Endothelial cell of umbilical vein (primary cell): ENCODE data around the gene PTGR3. TPM values are rescaled to one million over a fixed set of nuclear protein-coding genes. Genes with fewer than 3 reads are reported as not detected.

Experiments used
- BruUV-seq: library from RNA; stranded (reverse); fragments of 400-500 nt; replicated peaks from 2 replicates; lab custom pipeline; 2021; lab: Mats Ljungman, UMichigan
- CTCF ChIA-PET: fragments of 300-600, 350-600 bp; sonication (Branson Sonifier 250); formaldehyde crosslinking; loops from one replicate; lab custom pipeline; 2021; ENCODE audit warnings: antibody characterized with exemption, inconsistent platforms; lab: Charles Lee
- POLR2A ChIA-PET: fragments of 300-600, 350-600 bp; sonication (Branson Sonifier 250); formaldehyde crosslinking; loops from one replicate; lab custom pipeline; 2021; ENCODE audit warnings: antibody characterized with exemption, inconsistent platforms; lab: Charles Lee
- DNase-seq: peaks from one replicate; pipeline ENCODE4 v3.0.0-alpha.2; 2011; ENCODE audit warnings: low read depth, low spot score
- FAIRE-seq: peaks from 2 replicates; lab custom pipeline; 2011; peaks lifted over from hg19 to GRCh38; lab: Jason Lieb, UNC
- H2AFZ ChIP-seq: 2 replicates; pipeline ENCODE4 v1.6.0; 2012; ENCODE audit warnings: low read depth, low read length, control low read depth, inconsistent platforms
- H3K27ac ChIP-seq: 2 replicates; pipeline ENCODE4 v1.5.1; 2011; ENCODE audit warnings: low read depth, mild to moderate bottlenecking, control low read depth, low read length, moderate library complexity; ENCODE audit not compliant: insufficient read depth
- H3K27me3 ChIP-seq, 2 experiments: 2 replicates each; pipeline versions ENCODE4 v1.6.0 to v1.6.1; 2011; ENCODE audit warnings: low read length in 2 of 2, mixed read lengths in 1 of 2; ENCODE audit not compliant: control insufficient read depth in 2 of 2, insufficient read depth in 2 of 2
- H3K36me3 ChIP-seq, 2 experiments: 2 replicates in 1 of 2; 3 replicates in 1 of 2; pipeline ENCODE4 v1.5.1; 2011; ENCODE audit warnings: low read length in 2 of 2, mild to moderate bottlenecking in 1 of 2, moderate library complexity in 1 of 2; ENCODE audit not compliant: control insufficient read depth in 2 of 2, insufficient read depth in 2 of 2; ENCODE audit errors: extremely low read depth in 1 of 2
- H3K4me1 ChIP-seq: 3 replicates; pipeline ENCODE4 v1.5.1; 2011; ENCODE audit warnings: mild to moderate bottlenecking, low read length; ENCODE audit not compliant: control insufficient read depth, insufficient read depth; ENCODE audit errors: extremely low read depth
- H3K4me2 ChIP-seq: 2 replicates; pipeline ENCODE4 v1.6.1; 2011; ENCODE audit warnings: low read length, control low read depth, mixed read lengths; ENCODE audit not compliant: insufficient read depth
- H3K4me3 ChIP-seq, 3 experiments: fragments of 200-600 bp in 1 of 3; sonication (generic), shearing (Covaris generic) in 1 of 3; replicated peaks in 1 of 3; 2 replicates each; pipeline ENCODE4 v1.5.1; 2011 to 2016; ENCODE audit warnings: control low read depth in 3 of 3, low read length in 3 of 3, mild to moderate bottlenecking in 2 of 3, inconsistent platforms in 1 of 3, low read depth in 1 of 3, moderate library complexity in 1 of 3; ENCODE audit not compliant: insufficient read depth in 1 of 3
- H3K79me2 ChIP-seq: 2 replicates; pipeline ENCODE4 v1.6.0; 2012; ENCODE audit warnings: low read length, inconsistent platforms; ENCODE audit not compliant: control insufficient read depth, insufficient read depth
- H3K9ac ChIP-seq: replicated peaks from 2 replicates; pipeline ENCODE3; 2011; ENCODE audit warnings: low read length, control low read depth; ENCODE audit not compliant: insufficient read depth; ENCODE audit errors: extremely low read depth
- H3K9me1 ChIP-seq: replicated peaks from 3 replicates; pipeline ENCODE4 v1.6.0; 2011; ENCODE audit warnings: mild to moderate bottlenecking, low read length; ENCODE audit not compliant: control insufficient read depth, insufficient read depth; ENCODE audit errors: extremely low read depth
- H3K9me3 ChIP-seq: replicated peaks from 2 replicates; pipeline ENCODE4 v1.5.1; 2012; ENCODE audit warnings: low read length, inconsistent platforms; ENCODE audit not compliant: control insufficient read depth, insufficient read depth
- H4K20me1 ChIP-seq: replicated peaks from 2 replicates; pipeline ENCODE3; 2011; ENCODE audit warnings: mild to moderate bottlenecking, low read length; ENCODE audit not compliant: control insufficient read depth, insufficient read depth; ENCODE audit errors: extremely low read depth
- EZH2 ChIP-seq: IDR thresholded peaks from 2 replicates; pipeline ENCODE4 v1.6.1; 2012; ENCODE audit warnings: borderline replicate concordance, low read depth, mild to moderate bottlenecking, moderate library complexity, low read length, inconsistent platforms; ENCODE audit not compliant: severe bottlenecking
- FOS ChIP-seq: IDR thresholded peaks from 2 replicates; pipeline ENCODE4 v1.6.1; 2011; ENCODE audit warnings: mild to moderate bottlenecking, low read length, moderate library complexity, borderline replicate concordance; ENCODE audit not compliant: insufficient read depth
- GATA2 ChIP-seq: IDR thresholded peaks from 2 replicates; pipeline ENCODE4 v1.7.0; 2011; ENCODE audit warnings: low read depth, mild to moderate bottlenecking, moderate library complexity, mixed read lengths, low read length; ENCODE audit not compliant: insufficient read length, insufficient read depth
- JUN ChIP-seq: IDR thresholded peaks from 2 replicates; pipeline ENCODE4 v1.6.1; 2011; ENCODE audit warnings: borderline replicate concordance, low read depth; ENCODE audit not compliant: insufficient read length, insufficient read depth
- MYC ChIP-seq: IDR thresholded peaks from one replicate; pipeline ENCODE4 v1.6.1; 2011; ENCODE audit warnings: mild to moderate bottlenecking, low read depth, low read length
- POLR2A ChIP-seq: IDR thresholded peaks from 2 replicates; pipeline ENCODE4 v1.6.1; 2012; ENCODE audit warnings: low read depth, mild to moderate bottlenecking, control low read depth, low read length
- POLR2AphosphoS5 ChIP-seq: IDR thresholded peaks from 2 replicates; pipeline ENCODE4 v1.6.1; 2012; ENCODE audit warnings: low read depth, mild to moderate bottlenecking, control low read depth, low read length, moderate library complexity; ENCODE audit not compliant: insufficient read depth
- dilution Hi-C: fragments of 300-500 bp; cut with MboI; formaldehyde crosslinking; loops from one replicate; pipeline ENCODE4 v1.15.0; 2019; ENCODE audit warnings: low sequenced_read_pairs; ENCODE audit not compliant: extremely low pct_ligation_motif_present
- intact Hi-C: fragments of 100-400 bp; cut with micrococcal nuclease; formaldehyde crosslinking; loops from one replicate; pipeline ENCODE4 v1.10.0; 2022
- polyA plus RNA-seq, 4 experiments: library from polyadenylated mRNA; depleted of rRNA in 3 of 4; stranded (reverse) in 3 of 4; unstranded in 1 of 4; fragments of >200 nt; gene quantifications; 2 replicates each; pipeline versions ENCODE4 v1.2.1 to v1.2.3, GENCODE V29; 2011 to 2012; ENCODE audit warnings: missing spikeins in 1 of 4
- total RNA-seq: library from RNA; stranded (reverse); gene quantifications from 2 replicates; pipeline ENCODE4 v1.2.3, GENCODE V29; 2021
- TF ChIP-seq, protein P1 (sequence below), 2 donors: IDR thresholded peaks; 1 replicate in 1 of 2; 2 replicates in 1 of 2; pipeline ENCODE4 v1.5.1; 2011; ENCODE audit warnings: low read length in 2 of 2, mild to moderate bottlenecking in 2 of 2, moderate library complexity in 2 of 2, control low read depth in 1 of 2, inconsistent platforms in 1 of 2, low read depth in 1 of 2; ENCODE audit not compliant: insufficient read depth in 1 of 2; ENCODE audit errors: extremely low read depth in 1 of 2
- TF ChIP-seq, protein P2 (sequence below): IDR thresholded peaks from 2 replicates; pipeline ENCODE4 v1.6.1; 2011; ENCODE audit not compliant: insufficient read depth, insufficient read length

PTGR3 gene
- total and polyA plus RNA-seq, 2 donors (not counting 3 experiments of a cell fraction or from before 2014, with no cell fraction given), result 13.9 to 21.9 TPM

DNA sequence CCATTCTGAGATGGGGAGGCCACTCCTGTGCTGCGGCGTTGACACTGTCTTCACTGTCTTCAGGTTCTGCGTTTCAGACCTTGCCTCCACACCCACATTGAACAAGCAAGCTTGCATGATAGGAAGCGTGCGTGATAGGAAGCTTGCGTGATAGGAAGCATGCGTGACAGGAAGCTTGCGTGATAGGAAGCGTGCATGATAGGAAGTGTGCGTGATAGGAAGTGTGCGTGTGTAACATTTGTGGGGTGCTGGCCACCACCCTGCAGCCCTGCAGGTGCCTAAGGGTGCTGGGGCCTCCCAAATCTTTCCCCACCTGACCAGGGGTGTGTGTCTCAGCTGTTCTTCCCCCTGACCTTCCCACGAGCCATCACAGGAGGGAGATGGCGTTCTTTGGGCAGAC is 27.0 kb upstream of the PTGR3 start:
- TF ChIP-seq FOS (no peak), EZH2 (no peak), GATA2 (no peak), POLR2A (no peak), MYC (no peak)
- TF ChIP-seq, protein P1, sequence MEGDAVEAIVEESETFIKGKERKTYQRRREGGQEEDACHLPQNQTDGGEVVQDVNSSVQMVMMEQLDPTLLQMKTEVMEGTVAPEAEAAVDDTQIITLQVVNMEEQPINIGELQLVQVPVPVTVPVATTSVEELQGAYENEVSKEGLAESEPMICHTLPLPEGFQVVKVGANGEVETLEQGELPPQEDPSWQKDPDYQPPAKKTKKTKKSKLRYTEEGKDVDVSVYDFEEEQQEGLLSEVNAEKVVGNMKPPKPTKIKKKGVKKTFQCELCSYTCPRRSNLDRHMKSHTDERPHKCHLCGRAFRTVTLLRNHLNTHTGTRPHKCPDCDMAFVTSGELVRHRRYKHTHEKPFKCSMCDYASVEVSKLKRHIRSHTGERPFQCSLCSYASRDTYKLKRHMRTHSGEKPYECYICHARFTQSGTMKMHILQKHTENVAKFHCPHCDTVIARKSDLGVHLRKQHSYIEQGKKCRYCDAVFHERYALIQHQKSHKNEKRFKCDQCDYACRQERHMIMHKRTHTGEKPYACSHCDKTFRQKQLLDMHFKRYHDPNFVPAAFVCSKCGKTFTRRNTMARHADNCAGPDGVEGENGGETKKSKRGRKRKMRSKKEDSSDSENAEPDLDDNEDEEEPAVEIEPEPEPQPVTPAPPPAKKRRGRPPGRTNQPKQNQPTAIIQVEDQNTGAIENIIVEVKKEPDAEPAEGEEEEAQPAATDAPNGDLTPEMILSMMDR (IDR thresholded peaks at IDR 0.05; ENCODE audit: extremely low read depth in 1 of 2, insufficient read depth in 1 of 2, low read depth in 1 of 2, low read length in 2 of 2), result no peak
- POLR2A ChIA-PET, result no interaction called here
- H3K4me1 ChIP-seq, result peaks cover 17% of the 10 kb centered on the region
- H3K9me1 ChIP-seq, result no peaks in the 10 kb centered on the region
- dilution Hi-C loops, result no loop called here
- no peaks in the 10 kb centered on the region for H3K27me3 ChIP-seq
- H3K4me2 ChIP-seq, result no peak overlapping the region
- no peak overlapping the region for H3K27ac ChIP-seq
- no peaks in the 10 kb centered on the region for H3K9me3 ChIP-seq
- intact Hi-C loops, result no loop called here
- no peak overlapping the region for H3K4me3 ChIP-seq
- CTCF ChIA-PET, result no interaction called here
- no peaks in the 10 kb centered on the region for H3K36me3 ChIP-seq
- H3K9ac ChIP-seq, result no peak overlapping the region
- DNase-seq, result no peak
- H2AFZ ChIP-seq, result no peak overlapping the region
- H4K20me1 ChIP-seq, result no peaks in the 10 kb centered on the region
- no TSS peak for BruUV-seq
- peaks cover 2% of the 10 kb centered on the region for H3K79me2 ChIP-seq
- FAIRE-seq, result no peak

DNA sequence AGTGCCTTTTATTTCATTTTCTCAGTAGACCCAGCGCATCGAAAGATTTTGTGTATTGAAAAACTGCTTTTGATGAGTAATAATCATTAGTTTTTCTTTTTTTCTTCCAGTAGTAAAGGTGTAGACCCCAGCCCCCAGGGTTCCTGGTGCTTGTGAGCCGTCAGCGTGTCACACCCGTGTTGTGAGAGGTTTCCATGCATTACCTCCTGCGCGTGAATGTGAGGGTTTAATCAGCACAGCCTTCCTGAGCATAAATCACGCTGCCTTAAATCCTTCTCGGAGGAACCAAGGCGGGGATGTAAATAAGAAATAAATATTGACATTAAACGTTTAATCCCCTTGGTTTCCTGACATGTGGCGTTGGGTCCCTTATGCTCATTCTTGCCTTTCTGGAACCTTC is 26.0 kb upstream of the PTGR3 start:
- H3K27ac ChIP-seq, result no peak overlapping the region
- no peak overlapping the region for H3K9ac ChIP-seq
- no TSS peak for BruUV-seq
- TF ChIP-seq GATA2 (no peak), FOS (no peak), POLR2A (no peak), MYC (no peak), EZH2 (no peak), JUN (no peak), POLR2AphosphoS5 (no peak)
- TF ChIP-seq, protein P1 (IDR thresholded peaks at IDR 0.05; ENCODE audit: extremely low read depth in 1 of 2, insufficient read depth in 1 of 2, low read depth in 1 of 2, low read length in 2 of 2), result no peak
- TF ChIP-seq, protein P2, sequence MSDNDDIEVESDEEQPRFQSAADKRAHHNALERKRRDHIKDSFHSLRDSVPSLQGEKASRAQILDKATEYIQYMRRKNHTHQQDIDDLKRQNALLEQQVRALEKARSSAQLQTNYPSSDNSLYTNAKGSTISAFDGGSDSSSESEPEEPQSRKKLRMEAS, result no peak
- H3K4me2 ChIP-seq, result no peak overlapping the region
- H2AFZ ChIP-seq, result no peak overlapping the region
- ChIA-PET CTCF (no interaction called here), POLR2A (no interaction called here)
- no peak overlapping the region for H3K4me3 ChIP-seq
- FAIRE-seq (no peak), DNase-seq (no peak)
- H3K79me2 ChIP-seq, result peaks cover 2% of the 10 kb centered on the region
- no peaks in the 10 kb centered on the region for H3K9me3 ChIP-seq
- H3K36me3 ChIP-seq, result no peaks in the 10 kb centered on the region
- no peaks in the 10 kb centered on the region for H3K9me1 ChIP-seq
- no peaks in the 10 kb centered on the region for H3K27me3 ChIP-seq
- dilution Hi-C loops, result no loop called here
- intact Hi-C loops, result no loop called here
- no peaks in the 10 kb centered on the region for H4K20me1 ChIP-seq
- peaks cover 27% of the 10 kb centered on the region for H3K4me1 ChIP-seq
